H1 (cell line): ENCODE results near the gene SERPINB13. TPM values are rescaled to one million over a fixed set of nuclear protein-coding genes. Genes with fewer than 3 reads are reported as not detected.

Source experiments
- CTCF ChIA-PET: fragments of 300-600 bp; sonication (Branson Sonifier 250); formaldehyde crosslinking; loops from one replicate; lab custom pipeline; 2021; ENCODE audit not compliant: partially characterized antibody; lab: Charles Lee
- POLR2A ChIA-PET: fragments of 300-600 bp; sonication (Branson Sonifier 250); formaldehyde crosslinking; loops from one replicate; lab custom pipeline; 2021; ENCODE audit warnings: inconsistent platforms; ENCODE audit not compliant: partially characterized antibody; lab: Charles Lee
- DNase-seq, 2 experiments: peaks; one replicate each; pipeline versions ENCODE4 v3.0.0 to v3.0.0-alpha.2; 2010 to 2022; ENCODE audit warnings: low spot score in 2 of 2, low read depth in 1 of 2, mixed read lengths in 1 of 2
- FAIRE-seq: peaks from 2 replicates; lab custom pipeline; 2011; peaks lifted over from hg19 to GRCh38; lab: Jason Lieb, UNC
- H2AFZ ChIP-seq: 2 replicates; pipeline ENCODE4 v1.8.1; 2012; ENCODE audit warnings: low read length, inconsistent platforms
- H2AK5ac ChIP-seq: 2 replicates; pipeline ENCODE4 v1.6.1; 2013; ENCODE audit warnings: low read depth, low read length
- H2BK120ac ChIP-seq: replicated peaks from 2 replicates; pipeline ENCODE3; 2013; ENCODE audit warnings: low read depth, low read length, inconsistent platforms
- H2BK12ac ChIP-seq: 2 replicates; pipeline ENCODE4 v1.6.1; 2013; ENCODE audit warnings: low read depth, low read length
- H2BK15ac ChIP-seq: 2 replicates; pipeline ENCODE4 v1.6.1; 2013; ENCODE audit warnings: low read length
- H2BK20ac ChIP-seq: 2 replicates; pipeline ENCODE4 v1.6.1; 2013; ENCODE audit warnings: low read length
- H2BK5ac ChIP-seq: 2 replicates; pipeline ENCODE4 v1.6.1; 2013; ENCODE audit warnings: low read depth, low read length
- H3K14ac ChIP-seq: 2 replicates; pipeline ENCODE4 v1.6.1; 2013; ENCODE audit warnings: inconsistent platforms; ENCODE audit not compliant: insufficient read length
- H3K18ac ChIP-seq: 2 replicates; pipeline ENCODE4 v1.6.1; 2013; ENCODE audit warnings: low read length; ENCODE audit errors: extremely low read depth
- H3K23ac ChIP-seq: 2 replicates; pipeline ENCODE4 v1.6.1; 2013; ENCODE audit warnings: inconsistent platforms; ENCODE audit not compliant: insufficient read length
- H3K23me2 ChIP-seq: 2 replicates; pipeline ENCODE4 v1.6.1; 2013; ENCODE audit warnings: low read depth, low read length
- H3K27ac ChIP-seq: 2 replicates; pipeline ENCODE4 v1.6.1; 2011; ENCODE audit warnings: low read depth, low read length, inconsistent platforms
- H3K27me3 ChIP-seq, 4 experiments: replicated peaks in 1 of 4; 1 replicate in 1 of 4; 2 replicates in 3 of 4; pipeline versions ENCODE4 v1.6.1 to v1.8.1; 2011 to 2013; ENCODE audit warnings: low read length in 3 of 4, mild to moderate bottlenecking in 3 of 4, inconsistent platforms in 2 of 4, mixed read lengths in 2 of 4, moderate library complexity in 1 of 4; ENCODE audit not compliant: control insufficient read depth in 3 of 4, insufficient read depth in 3 of 4; ENCODE audit errors: extremely low read depth in 1 of 4
- H3K36me3 ChIP-seq, 4 experiments: 2 replicates each; pipeline versions ENCODE4 v1.6.1 to v1.8.1; 2011 to 2013; ENCODE audit warnings: mild to moderate bottlenecking in 4 of 4, low read length in 3 of 4, moderate library complexity in 2 of 4, control low read depth in 1 of 4, inconsistent platforms in 1 of 4; ENCODE audit not compliant: insufficient read depth in 4 of 4, control insufficient read depth in 2 of 4
- H3K4ac ChIP-seq: replicated peaks from 2 replicates; pipeline ENCODE3; 2013; ENCODE audit warnings: low read length, low read depth, mixed read lengths, inconsistent platforms; ENCODE audit not compliant: insufficient read length
- H3K4me1 ChIP-seq, 4 experiments: replicated peaks in 1 of 4; 1 replicate in 1 of 4; 2 replicates in 3 of 4; pipeline versions ENCODE4 v1.6.1 to v1.8.1; 2011 to 2013; ENCODE audit warnings: low read length in 3 of 4, inconsistent platforms in 2 of 4, mixed read lengths in 1 of 4; ENCODE audit not compliant: insufficient read depth in 4 of 4, control insufficient read depth in 3 of 4
- H3K4me2 ChIP-seq, 2 experiments: 2 replicates each; pipeline versions ENCODE4 v1.6.1 to v1.8.1; 2011 to 2013; ENCODE audit warnings: low read depth in 2 of 2, low read length in 2 of 2, control low read depth in 1 of 2, inconsistent platforms in 1 of 2, mild to moderate bottlenecking in 1 of 2; ENCODE audit not compliant: insufficient read depth in 1 of 2
- H3K4me3 ChIP-seq, 4 experiments: fragments of 200-600, 300-600 bp in 1 of 4; sonication (generic), shearing (Covaris generic), sonication (Bioruptor Twin) in 1 of 4; 2 replicates each; pipeline versions ENCODE4 v1.5.1 to v1.8.1; 2011 to 2016; ENCODE audit warnings: low read length in 4 of 4, low read depth in 3 of 4, control low read depth in 2 of 4, inconsistent platforms in 2 of 4, mild to moderate bottlenecking in 2 of 4, mixed read lengths in 1 of 4, moderate library complexity in 1 of 4; ENCODE audit not compliant: insufficient read depth in 2 of 4; ENCODE audit errors: extremely low read depth in 1 of 4
- H3K56ac ChIP-seq: replicated peaks from 2 replicates; pipeline ENCODE3; 2013; ENCODE audit warnings: low read depth, mild to moderate bottlenecking, mixed read lengths, low read length, inconsistent platforms; ENCODE audit not compliant: insufficient read length
- H3K79me1 ChIP-seq: 2 replicates; pipeline ENCODE4 v1.6.1; 2013; ENCODE audit warnings: low read depth, low read length, control low read depth
- H3K79me2 ChIP-seq, 2 experiments: 2 replicates each; pipeline versions ENCODE4 v1.6.1 to v1.8.1; 2012 to 2013; ENCODE audit warnings: low read length in 2 of 2, mild to moderate bottlenecking in 2 of 2, inconsistent platforms in 1 of 2; ENCODE audit not compliant: insufficient read depth in 2 of 2, control insufficient read depth in 1 of 2
- H3K9ac ChIP-seq, 4 experiments: replicated peaks in 1 of 4; 1 replicate in 1 of 4; 2 replicates in 3 of 4; pipeline versions ENCODE4 v1.6.1 to v1.8.1; 2011 to 2013; ENCODE audit warnings: low read depth in 3 of 4, low read length in 3 of 4, control low read depth in 2 of 4, mild to moderate bottlenecking in 2 of 4, moderate library complexity in 2 of 4, inconsistent platforms in 1 of 4; ENCODE audit errors: extremely low read depth in 1 of 4
- H3K9me3 ChIP-seq, 2 experiments: 2 replicates each; pipeline versions ENCODE4 v1.6.1 to v1.8.1; 2012 to 2013; ENCODE audit warnings: mild to moderate bottlenecking in 2 of 2, moderate library complexity in 2 of 2, control low read depth in 1 of 2, inconsistent platforms in 1 of 2, low read depth in 1 of 2, low read length in 1 of 2, mixed read lengths in 1 of 2; ENCODE audit not compliant: insufficient read depth in 2 of 2
- H4K20me1 ChIP-seq, 2 experiments: replicated peaks in 1 of 2; 2 replicates each; pipeline versions ENCODE3 to v1.8.1; 2011 to 2013; ENCODE audit warnings: inconsistent platforms in 2 of 2, low read length in 2 of 2, mild to moderate bottlenecking in 1 of 2; ENCODE audit not compliant: insufficient read depth in 2 of 2, control insufficient read depth in 1 of 2
- H4K5ac ChIP-seq: 2 replicates; pipeline ENCODE4 v1.6.1; 2013; ENCODE audit warnings: low read length, low read depth, mixed read lengths, inconsistent platforms; ENCODE audit not compliant: insufficient read length
- H4K8ac ChIP-seq: 2 replicates; pipeline ENCODE4 v1.8.0; 2013; ENCODE audit warnings: mild to moderate bottlenecking, moderate library complexity, low read length, inconsistent platforms; ENCODE audit not compliant: insufficient read depth; ENCODE audit errors: extremely low read depth
- H4K91ac ChIP-seq: replicated peaks from 2 replicates; pipeline ENCODE3; 2013; ENCODE audit warnings: low read length, mixed read lengths, inconsistent platforms; ENCODE audit not compliant: insufficient read length
- BACH1 ChIP-seq: IDR thresholded peaks from 2 replicates; pipeline ENCODE4 v1.6.1; 2012; ENCODE audit warnings: low read length, improper control_type of control experiment
- BRCA1 ChIP-seq: IDR thresholded peaks from 2 replicates; pipeline ENCODE4 v1.6.1; 2012; ENCODE audit warnings: low read depth, low read length, improper control_type of control experiment
- FOSL1 ChIP-seq: IDR thresholded peaks from 2 replicates; pipeline ENCODE4 v1.6.1; 2011; ENCODE audit warnings: mild to moderate bottlenecking, low read depth, low read length, moderate library complexity; ENCODE audit not compliant: insufficient read depth
- RNF2 ChIP-seq: fragments of 200-900, 300-1000 bp; sonication (generic); IDR thresholded peaks from 2 replicates; pipeline ENCODE4 v1.7.1; 2016; ENCODE audit warnings: borderline replicate concordance, low read depth, mild to moderate bottlenecking, antibody characterized with exemption, low read length; ENCODE audit not compliant: poor library complexity, severe bottlenecking; ENCODE audit errors: missing control alignments
- SIN3A ChIP-seq, 2 experiments: IDR thresholded peaks in 1 of 2; conservative IDR thresholded peaks in 1 of 2; 2 replicates each; pipeline ENCODE4 v1.6.1; 2011 to 2012; ENCODE audit warnings: low read length in 2 of 2, improper control_type of control experiment in 1 of 2, low read depth in 1 of 2, mild to moderate bottlenecking in 1 of 2
- SP4 ChIP-seq: IDR thresholded peaks from 2 replicates; pipeline ENCODE4 v1.6.1; 2012; ENCODE audit warnings: low read length, inconsistent platforms
- TCF12 ChIP-seq: IDR thresholded peaks from 2 replicates; pipeline ENCODE4 v1.6.1; 2011; ENCODE audit warnings: low read depth, mild to moderate bottlenecking, low read length
- ZNF274 ChIP-seq: IDR thresholded peaks from 2 replicates; pipeline ENCODE4 v1.7.0; 2012; ENCODE audit warnings: low read length, borderline replicate concordance; ENCODE audit errors: extremely low read depth
- WGBS, 2 experiments: shearing (Covaris generic) in 1 of 2; methylation state at CpG; one replicate each; pipeline versions ENCODE4 v1.1.6 to v1.1.7; 2013 to 2015; ENCODE audit warnings: low lambda C conversion rate in 2 of 2, mixed read lengths in 2 of 2, inconsistent platforms in 1 of 2, low coverage in 1 of 2, missing lambda C conversion rate in 1 of 2; ENCODE audit not compliant: insufficient replicate concordance in 2 of 2, insufficient coverage in 1 of 2, insufficient read length in 1 of 2; ENCODE audit errors: extremely low coverage in 1 of 2, missing lambda C conversion rate in 1 of 2; 5-methylcytosine and 5-hydroxymethylcytosine counted together
- polyA plus RNA-seq, 7 experiments: library from polyadenylated mRNA; depleted of rRNA in 3 of 7; stranded (reverse) in 5 of 7; unstranded in 2 of 7; fragments of >200 nt in 5 of 7; fragments of 200-250 nt in 2 of 7; gene quantifications; 1 replicate in 5 of 7; 2 replicates in 1 of 7; 4 replicates in 1 of 7; pipeline versions ENCODE4 v1.2.1 to v1.2.3, GENCODE V29; 2011 to 2013; ENCODE audit warnings: missing spikeins in 2 of 7, mixed read lengths in 2 of 7
- total RNA-seq: library from RNA; stranded (reverse); fragmentation: NEBNext Ultra II Directional; extraction: Animal tissue kit (Norgen Biotek cat#: 25700); gene quantifications from 2 replicates; pipeline ENCODE4 v1.2.1, GENCODE V29; 2021

The SERPINB13 gene
- total and polyA plus RNA-seq, 2 of the 8 experiments (the other 6 are each of a cell fraction or from before 2014, with no cell fraction given), result not detected

DNA sequence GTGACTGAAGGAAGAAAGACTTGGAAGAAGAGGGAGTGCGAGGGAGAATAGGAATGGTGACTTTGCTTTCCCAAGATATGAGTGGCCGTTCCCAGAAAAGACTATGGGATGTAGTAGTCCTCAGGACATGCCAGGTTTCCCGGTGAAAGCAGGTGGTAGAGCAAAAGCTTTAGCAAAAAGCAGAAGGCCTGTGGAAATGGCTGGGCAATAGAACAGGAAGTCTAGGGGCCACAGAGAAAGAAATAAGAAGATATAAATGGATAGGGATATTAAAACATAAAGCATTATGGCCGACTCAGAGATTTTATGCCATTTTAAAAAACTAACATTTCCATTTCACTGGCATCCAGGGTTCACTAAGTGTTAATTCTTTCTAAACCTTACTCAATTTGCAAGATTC lies 1.2 kb upstream of the SERPINB13 start:
- H3K79me1 ChIP-seq, result no peaks in the 10 kb centered on the region
- no peak overlapping the region for H4K8ac ChIP-seq
- H2BK12ac ChIP-seq, result no peak overlapping the region
- FAIRE-seq, result no peak
- H2BK20ac ChIP-seq, result no peak overlapping the region
- no peak overlapping the region for H3K18ac ChIP-seq
- no peak overlapping the region for H2BK15ac ChIP-seq
- no peaks in the 10 kb centered on the region for H3K4me1 ChIP-seq
- ChIA-PET POLR2A (no interaction called here), CTCF (interaction anchor here (1.7 to 13.2 kb wide), 3 partner anchors 8 to 156 kb away, joined by 10 to 366 read pairs (median 65); no protein-coding TSS in a partner anchor)
- H3K23ac ChIP-seq, result no peak overlapping the region
- H2AFZ ChIP-seq, result no peak overlapping the region
- DNase-seq, result no peak
- H4K91ac ChIP-seq, result no peak overlapping the region
- no peak overlapping the region for H3K27ac ChIP-seq
- H3K79me2 ChIP-seq, result no peaks in the 10 kb centered on the region
- H4K5ac ChIP-seq, result no peak overlapping the region
- no peak overlapping the region for H3K4me2 ChIP-seq
- H2BK5ac ChIP-seq, result no peak overlapping the region
- H3K56ac ChIP-seq, result no peak overlapping the region
- no peak overlapping the region for H2AK5ac ChIP-seq
- H3K23me2 ChIP-seq, result no peaks in the 10 kb centered on the region; the same call in 1 of the 2 replicates
- no peak overlapping the region for H3K9ac ChIP-seq
- no peaks in the 10 kb centered on the region for H4K20me1 ChIP-seq
- H3K14ac ChIP-seq, result no peak overlapping the region
- H3K27me3 ChIP-seq, result no peaks in the 10 kb centered on the region
- H3K9me3 ChIP-seq, result no peaks in the 10 kb centered on the region
- H3K4ac ChIP-seq, result no peak overlapping the region
- no peaks in the 10 kb centered on the region for H3K36me3 ChIP-seq
- no peak overlapping the region for H3K4me3 ChIP-seq
- no peak overlapping the region for H2BK120ac ChIP-seq
- WGBS, 2 experiments, result 82% methylated on average over 4 of the region's 4 CpGs; no CpG with 5 or more reads in 1 of the 2 experiments
- TF ChIP-seq BACH1 (no peak), ZNF274 (no peak), RNF2 (no peak), FOSL1 (no peak), BRCA1 (no peak), TCF12 (no peak), SP4 (no peak), SIN3A (conservative IDR thresholded peaks at IDR 0.05 in 1 of 2, IDR thresholded peaks at IDR 0.05 in 1 of 2; ENCODE audit: low read depth in 1 of 2, low read length in 2 of 2) (no peak)
